Measurements from ENCODE around the gene SDHAF2. TPM values are rescaled to one million over a fixed set of nuclear protein-coding genes. Genes with fewer than 3 reads are reported as not detected.

Gene SDHAF2
- total and polyA plus RNA-seq, 9 of the 15 experiments (the other 6 are each of a cell fraction or from before 2014, with no cell fraction given): 21.2 to 144 (median 40.4) TPM

DNA sequence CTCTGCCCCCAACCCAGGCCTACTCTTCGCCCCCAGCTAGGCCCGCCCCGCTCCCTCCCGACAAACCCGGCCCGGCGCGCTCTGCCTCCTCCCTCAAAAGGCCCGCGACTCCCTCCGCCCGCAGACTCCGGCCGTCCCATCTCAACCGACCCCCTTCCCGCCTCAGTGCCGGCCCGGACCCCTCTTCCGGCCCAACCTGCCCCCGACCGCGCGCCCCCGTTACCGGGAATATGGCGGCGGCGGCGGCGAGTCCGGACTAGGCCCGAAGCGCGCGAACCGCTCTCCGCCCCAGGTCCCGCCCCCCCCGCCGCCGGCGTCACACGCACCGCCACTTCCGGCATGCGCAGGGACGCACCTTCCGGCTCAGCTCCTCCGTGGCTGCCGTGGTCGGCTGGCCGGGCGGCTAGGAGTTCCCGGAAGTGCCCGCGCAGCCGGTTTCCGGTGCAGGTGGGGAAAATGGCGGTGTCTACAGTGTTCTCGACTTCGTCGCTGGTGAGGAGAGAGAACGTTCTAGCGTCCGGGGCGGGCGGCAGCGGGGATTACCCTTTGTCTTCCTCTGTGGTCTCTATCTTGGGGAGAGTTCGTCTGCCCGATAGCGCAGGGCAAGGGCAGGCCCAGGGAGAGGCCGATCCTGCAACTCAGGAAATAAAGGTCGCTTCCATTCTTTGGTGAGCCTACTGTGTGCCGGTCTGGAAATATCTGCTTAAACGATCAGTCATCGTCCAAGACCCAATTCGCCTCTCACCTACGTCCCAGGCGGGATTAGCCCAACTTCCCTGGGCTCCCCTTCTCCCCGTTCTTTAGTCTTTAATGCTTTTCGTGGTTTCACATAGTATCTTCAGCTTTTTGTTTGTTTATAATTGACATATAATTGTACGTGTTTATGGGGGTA is at the start of gene SDHAF2, which contains the start of gene CPSF7 (continued):
- TF ChIP-seq, protein P1, sequence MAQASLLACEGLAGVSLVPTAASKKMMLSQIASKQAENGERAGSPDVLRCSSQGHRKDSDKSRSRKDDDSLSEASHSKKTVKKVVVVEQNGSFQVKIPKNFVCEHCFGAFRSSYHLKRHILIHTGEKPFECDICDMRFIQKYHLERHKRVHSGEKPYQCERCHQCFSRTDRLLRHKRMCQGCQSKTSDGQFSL (CRISPR knock-in tag; IDR thresholded peaks at IDR 0.05): peak; percentile 88
- TF ChIP-seq, protein P1 (tag; IDR thresholded peaks at IDR 0.05): peak in 1 of 2 experiments; percentile 66; a peak in 1 of 4 replicates
- TF ChIP-seq MAZ (CRISPR knock-in tag; conservative IDR thresholded peaks at IDR 0.05 in 1 of 2, IDR thresholded peaks at IDR 0.05 in 1 of 2): peak; percentile 84 to 90; a peak in 3 of 4 replicates
- TF ChIP-seq ZNF197 (CRISPR knock-in tag; IDR thresholded peaks at IDR 0.05; ENCODE audit: low read depth): no peak
- TF ChIP-seq ZNF445 (CRISPR knock-in tag; IDR thresholded peaks at IDR 0.05; ENCODE audit: low read depth): no peak
- TF ChIP-seq NFATC3 (IDR thresholded peaks at IDR 0.05): no peak
- no peak for TF ChIP-seq ZNF551 (CRISPR knock-in tag; IDR thresholded peaks at IDR 0.05)
- TF ChIP-seq MTA1 (IDR thresholded peaks at IDR 0.05; ENCODE audit: borderline replicate concordance): no peak
- no peak for TF ChIP-seq ZNF707 (CRISPR knock-in tag; conservative IDR thresholded peaks at IDR 0.05)
- TF ChIP-seq KDM2B (CRISPR knock-in tag; IDR thresholded peaks at IDR 0.05): no peak
- TF ChIP-seq CREM (IDR thresholded peaks at IDR 0.05; ENCODE audit: low read depth): peak; percentile 93
- TF ChIP-seq ZNF143 (CRISPR knock-in tag; IDR thresholded peaks at IDR 0.05): no peak
- TF ChIP-seq PHF21A (IDR thresholded peaks at IDR 0.05; ENCODE audit: borderline replicate concordance, low read depth): no peak
- peak; percentile 52; the same call in 1 of the 2 replicates for TF ChIP-seq ZNF263 (CRISPR knock-in tag; IDR thresholded peaks at IDR 0.05; ENCODE audit: borderline replicate concordance)
- TF ChIP-seq, protein P2, sequence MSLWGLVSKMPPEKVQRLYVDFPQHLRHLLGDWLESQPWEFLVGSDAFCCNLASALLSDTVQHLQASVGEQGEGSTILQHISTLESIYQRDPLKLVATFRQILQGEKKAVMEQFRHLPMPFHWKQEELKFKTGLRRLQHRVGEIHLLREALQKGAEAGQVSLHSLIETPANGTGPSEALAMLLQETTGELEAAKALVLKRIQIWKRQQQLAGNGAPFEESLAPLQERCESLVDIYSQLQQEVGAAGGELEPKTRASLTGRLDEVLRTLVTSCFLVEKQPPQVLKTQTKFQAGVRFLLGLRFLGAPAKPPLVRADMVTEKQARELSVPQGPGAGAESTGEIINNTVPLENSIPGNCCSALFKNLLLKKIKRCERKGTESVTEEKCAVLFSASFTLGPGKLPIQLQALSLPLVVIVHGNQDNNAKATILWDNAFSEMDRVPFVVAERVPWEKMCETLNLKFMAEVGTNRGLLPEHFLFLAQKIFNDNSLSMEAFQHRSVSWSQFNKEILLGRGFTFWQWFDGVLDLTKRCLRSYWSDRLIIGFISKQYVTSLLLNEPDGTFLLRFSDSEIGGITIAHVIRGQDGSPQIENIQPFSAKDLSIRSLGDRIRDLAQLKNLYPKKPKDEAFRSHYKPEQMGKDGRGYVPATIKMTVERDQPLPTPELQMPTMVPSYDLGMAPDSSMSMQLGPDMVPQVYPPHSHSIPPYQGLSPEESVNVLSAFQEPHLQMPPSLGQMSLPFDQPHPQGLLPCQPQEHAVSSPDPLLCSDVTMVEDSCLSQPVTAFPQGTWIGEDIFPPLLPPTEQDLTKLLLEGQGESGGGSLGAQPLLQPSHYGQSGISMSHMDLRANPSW (CRISPR knock-in tag; IDR thresholded peaks at IDR 0.05): 0 out of 2 replicates have a peak, but pooled peaks have one; percentile 6
- TF ChIP-seq SAFB2 (IDR thresholded peaks at IDR 0.05; ENCODE audit: borderline replicate concordance, low read depth, low read length, severe bottlenecking): no peak
- no peak for TF ChIP-seq SP2 (IDR thresholded peaks at IDR 0.05; ENCODE audit: extremely low read depth, low read depth, low read length, poor library complexity, severe bottlenecking)
- TF ChIP-seq, protein P3, sequence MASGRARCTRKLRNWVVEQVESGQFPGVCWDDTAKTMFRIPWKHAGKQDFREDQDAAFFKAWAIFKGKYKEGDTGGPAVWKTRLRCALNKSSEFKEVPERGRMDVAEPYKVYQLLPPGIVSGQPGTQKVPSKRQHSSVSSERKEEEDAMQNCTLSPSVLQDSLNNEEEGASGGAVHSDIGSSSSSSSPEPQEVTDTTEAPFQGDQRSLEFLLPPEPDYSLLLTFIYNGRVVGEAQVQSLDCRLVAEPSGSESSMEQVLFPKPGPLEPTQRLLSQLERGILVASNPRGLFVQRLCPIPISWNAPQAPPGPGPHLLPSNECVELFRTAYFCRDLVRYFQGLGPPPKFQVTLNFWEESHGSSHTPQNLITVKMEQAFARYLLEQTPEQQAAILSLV (tag; IDR thresholded peaks at IDR 0.05): no peak
- peak; percentile 94 for TF ChIP-seq GTF2E2 (tag; IDR thresholded peaks at IDR 0.05)
- TF ChIP-seq ZNF232 (CRISPR knock-in tag; IDR thresholded peaks at IDR 0.05): peak; percentile 62; the same call in 1 of the 2 replicates
- TF ChIP-seq, protein P4, sequence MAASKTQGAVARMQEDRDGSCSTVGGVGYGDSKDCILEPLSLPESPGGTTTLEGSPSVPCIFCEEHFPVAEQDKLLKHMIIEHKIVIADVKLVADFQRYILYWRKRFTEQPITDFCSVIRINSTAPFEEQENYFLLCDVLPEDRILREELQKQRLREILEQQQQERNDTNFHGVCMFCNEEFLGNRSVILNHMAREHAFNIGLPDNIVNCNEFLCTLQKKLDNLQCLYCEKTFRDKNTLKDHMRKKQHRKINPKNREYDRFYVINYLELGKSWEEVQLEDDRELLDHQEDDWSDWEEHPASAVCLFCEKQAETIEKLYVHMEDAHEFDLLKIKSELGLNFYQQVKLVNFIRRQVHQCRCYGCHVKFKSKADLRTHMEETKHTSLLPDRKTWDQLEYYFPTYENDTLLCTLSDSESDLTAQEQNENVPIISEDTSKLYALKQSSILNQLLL (CRISPR knock-in tag; IDR thresholded peaks at IDR 0.05; ENCODE audit: borderline replicate concordance): no peak
- TF ChIP-seq ZNF77 (CRISPR knock-in tag; IDR thresholded peaks at IDR 0.05): no peak
